DMS53 treated with DMSO at 0.1 percent for 48 hours (cell line): ENCODE measurements around the gene ZNF672.
"Not testable (repeated sequence)": the region's sequence is repeated elsewhere in the genome, so short reads cannot be mapped to it uniquely, and the experiment has no call there.

Experiments
- DNase-seq: peaks from one replicate; lab custom pipeline; 2025; ENCODE audit not compliant: unreplicated experiment; lab: John Stamatoyannopoulos, UW

ZNF672 gene

DNA sequence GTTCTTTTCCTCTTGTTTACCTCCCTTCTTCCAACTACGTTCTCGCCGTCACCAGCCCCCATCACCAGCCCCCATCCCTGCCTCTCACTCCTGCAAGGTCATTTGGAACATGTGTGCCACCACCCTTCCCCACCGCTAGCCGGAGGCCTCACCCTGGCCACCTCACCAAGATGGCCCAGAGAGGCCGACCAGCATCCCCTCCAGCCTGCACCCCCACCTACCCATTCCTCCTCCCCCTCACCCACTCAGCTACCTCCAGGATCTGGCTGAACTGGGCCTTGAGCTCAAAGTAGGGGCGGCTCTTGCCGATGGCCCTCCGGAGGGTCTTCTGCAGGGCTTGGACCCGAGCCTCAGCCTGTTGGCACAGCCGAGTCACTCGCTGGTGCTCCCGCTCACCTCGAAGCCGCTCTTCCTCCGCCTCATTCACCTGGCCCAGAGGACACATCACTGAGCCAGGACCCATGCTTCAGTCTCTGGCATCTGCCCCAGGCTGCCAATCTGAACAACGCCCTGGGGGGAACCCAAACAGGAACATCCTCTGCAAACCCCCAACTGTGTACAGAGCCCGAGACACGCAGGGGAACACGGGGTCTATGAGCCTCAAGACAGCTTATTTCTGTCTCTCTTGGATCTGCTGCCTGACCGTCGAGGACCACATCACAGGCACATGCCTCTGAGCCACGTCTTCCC is 25.1 kb upstream of the ZNF672 start:
- DNase-seq = no peak

- DNase-seq = no peak
Observed at GRCh38 chr1:248813546-248813945, 24.5 kb upstream of the ZNF672 start.

- DNase-seq = no peak
Observed at GRCh38 chr1:248814351-248814750, 23.7 kb upstream of the ZNF672 start.

DNA sequence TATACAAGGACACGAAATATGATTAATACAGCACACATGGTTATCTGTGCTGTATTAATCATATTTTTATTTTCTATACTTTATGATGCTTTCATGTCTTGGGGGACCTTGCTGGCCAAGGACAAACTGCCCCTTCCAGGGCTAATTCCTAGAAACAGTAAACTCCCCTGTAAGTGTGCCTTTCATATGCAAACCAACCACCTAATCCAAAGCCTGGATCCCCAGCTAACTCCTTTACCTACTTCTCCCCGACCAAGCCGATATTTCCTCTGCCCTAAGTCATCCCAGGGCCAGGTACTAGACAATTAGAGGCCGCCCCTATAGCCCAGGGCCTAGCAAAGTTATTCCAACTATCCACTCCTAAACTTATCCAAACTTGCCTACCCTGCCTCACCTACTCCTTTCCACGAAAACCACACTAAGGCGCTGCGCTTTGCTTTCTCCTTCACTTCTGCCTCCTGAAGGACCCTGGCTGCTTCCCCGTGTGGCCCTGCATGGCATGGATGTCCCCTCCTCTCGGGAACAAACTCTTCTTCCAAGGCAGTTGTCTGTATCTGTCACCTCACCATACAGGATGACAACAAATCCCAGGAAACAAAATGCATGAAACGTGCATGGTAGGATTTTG is 22.5 kb upstream of the ZNF672 start:
- no peak for DNase-seq

- DNase-seq = no peak
Observed at GRCh38 chr1:248816042-248816851, 21.8 kb upstream of the ZNF672 start.

GRCh38 chr1:248817065-248817464 is 21.0 kb upstream of the ZNF672 start:
- no peak for DNase-seq

GRCh38 chr1:248818505-248819374 is 19.3 kb upstream of the ZNF672 start:
- no peak for DNase-seq

DNA sequence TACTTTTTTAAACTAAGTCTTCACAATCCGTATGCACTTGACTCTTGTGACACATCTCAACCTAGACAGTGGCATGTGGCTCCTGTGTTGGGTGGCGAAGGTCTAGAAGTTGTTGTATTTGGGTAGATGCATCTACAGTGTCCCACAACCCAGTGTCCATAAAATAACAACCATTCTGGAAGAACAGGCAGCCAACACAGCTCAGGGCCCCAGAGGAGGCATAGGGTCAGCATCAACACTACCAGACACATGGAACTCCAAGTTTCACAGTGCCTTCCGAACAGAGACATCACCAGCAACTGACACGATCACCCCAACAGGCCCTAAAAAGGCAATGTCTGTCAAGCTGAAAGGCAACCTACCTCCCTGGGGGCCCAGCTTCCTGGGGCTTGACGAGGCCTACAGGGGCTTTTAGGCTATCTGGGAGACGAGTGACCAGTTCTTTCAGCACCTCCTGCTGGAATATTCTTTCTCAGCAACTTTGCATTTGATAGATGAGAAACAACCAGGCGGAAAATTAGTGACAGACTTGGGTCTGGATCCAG is 17.9 kb upstream of the ZNF672 start:
- no peak for DNase-seq

- DNase-seq = no peak
Observed at GRCh38 chr1:248821101-248821500, 16.9 kb upstream of the ZNF672 start.

- no peak for DNase-seq
Observed at GRCh38 chr1:248821641-248822040, 16.4 kb upstream of the ZNF672 start.

- DNase-seq = no peak
Observed at GRCh38 chr1:248822148-248823032, 15.6 kb upstream of the ZNF672 start.

DNA sequence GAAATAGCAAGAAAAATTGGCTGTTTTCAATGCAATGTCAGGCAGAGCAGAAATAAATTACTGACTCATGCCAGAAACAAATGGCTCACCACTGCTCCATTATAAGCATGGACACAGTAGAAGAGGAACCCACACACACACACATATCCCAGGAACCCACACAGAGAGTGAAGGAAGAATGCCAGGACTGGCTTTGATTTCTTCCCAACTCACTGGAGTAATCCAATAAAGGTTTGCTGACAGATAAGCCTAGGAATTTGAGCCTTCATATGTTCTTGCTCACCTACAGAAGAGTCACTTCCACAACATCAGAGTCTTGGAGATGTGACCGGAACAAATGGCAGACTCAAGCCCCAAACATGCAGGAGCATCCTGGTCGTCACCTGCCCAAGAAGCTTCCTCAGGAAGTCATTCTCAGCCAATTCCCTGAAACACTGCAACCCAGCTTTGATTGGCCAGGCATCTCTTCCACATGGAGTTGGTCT is 14.5 kb upstream of the ZNF672 start:
- no peak for DNase-seq

DNA sequence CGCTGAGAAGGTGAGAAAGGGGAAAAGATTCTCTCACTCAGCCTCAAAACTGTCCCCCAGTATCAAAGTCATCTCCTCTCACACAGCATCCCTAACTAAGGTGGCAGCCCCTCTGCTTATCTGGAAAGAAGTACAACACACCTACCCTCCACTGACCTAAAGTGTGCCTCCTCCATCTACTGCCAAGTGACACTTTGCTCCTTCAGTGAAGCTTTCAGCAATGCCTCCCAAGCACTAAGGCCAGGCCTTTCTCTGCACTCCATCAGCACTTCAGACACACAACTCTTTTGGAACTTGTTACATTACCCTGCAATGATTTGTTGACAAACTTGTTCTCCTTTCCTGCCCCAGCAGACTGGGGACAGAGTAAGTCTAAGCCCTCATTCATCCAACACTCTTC is 13.7 kb upstream of the ZNF672 start:
- no peak for DNase-seq

- no peak for DNase-seq
Observed at GRCh38 chr1:248824701-248825100, 13.3 kb upstream of the ZNF672 start.

GRCh38 chr1:248825136-248825535 is 12.9 kb upstream of the ZNF672 start:
- no peak for DNase-seq

DNA sequence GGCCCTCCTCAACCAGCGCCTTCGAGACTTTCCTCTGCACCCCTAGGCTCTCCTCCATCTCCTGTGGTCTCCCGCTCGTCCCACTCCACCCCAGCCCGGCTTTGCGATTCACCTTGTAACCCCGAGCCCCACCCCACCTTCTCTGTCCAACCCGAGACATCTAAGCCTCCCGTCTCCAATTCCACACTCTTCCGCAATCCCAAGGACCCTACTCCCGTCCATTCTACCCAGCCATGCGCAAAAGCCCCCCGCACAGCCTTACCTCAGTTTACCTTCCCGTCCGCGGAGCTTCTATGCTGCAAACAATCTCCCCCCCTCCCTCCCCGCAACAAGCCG is 12.5 kb upstream of the ZNF672 start:
- DNase-seq = no peak

DNA sequence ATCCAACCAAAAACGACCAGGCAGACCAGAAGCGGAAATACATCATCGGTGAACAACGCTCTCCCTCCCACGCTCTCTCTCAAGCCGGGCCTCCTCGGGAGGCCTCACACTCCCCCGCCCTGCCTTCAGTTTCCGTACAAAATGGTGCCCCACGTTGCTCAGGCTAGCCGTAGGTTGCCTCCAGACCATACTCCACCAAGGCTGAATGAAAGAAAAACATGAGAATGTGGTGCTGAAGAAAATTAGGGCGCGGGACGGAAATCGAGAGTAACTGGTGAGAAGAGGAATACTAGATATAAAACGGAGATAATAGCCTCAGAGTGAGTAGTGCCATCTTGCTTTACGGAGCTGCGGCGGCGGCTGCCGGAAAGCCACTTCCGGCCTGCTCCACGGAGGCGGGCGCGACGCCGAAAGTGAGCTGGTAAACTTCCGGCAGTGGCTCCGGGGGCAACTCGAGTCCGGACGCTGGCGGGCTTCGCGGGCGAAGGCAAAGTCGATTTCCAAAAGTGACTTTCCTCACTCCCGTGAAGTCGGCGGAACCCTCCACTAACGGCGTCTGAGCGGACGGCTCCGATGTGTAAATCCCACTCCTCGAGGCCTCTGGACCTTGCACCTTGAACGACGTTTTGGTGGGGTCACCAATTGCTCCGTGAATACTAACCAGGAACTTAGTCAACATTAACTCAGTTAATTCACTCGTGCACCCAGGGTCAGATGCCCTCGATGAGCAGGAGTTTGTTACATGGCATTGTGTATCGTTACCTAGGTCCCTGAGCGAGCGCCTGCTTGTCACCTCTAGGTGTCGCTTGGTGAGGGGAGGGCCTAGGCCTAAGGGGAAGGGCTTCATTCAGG is 11.9 kb upstream of the ZNF672 start, which contains the start of gene SH3BP5L:
Gene SH3BP5L, minus strand, starts transcription at position 7 of the 852 bp plus-strand sequence. CDS start 980 bp downstream, outside the sequence.
- DNase-seq = peak; percentile 91

DNA sequence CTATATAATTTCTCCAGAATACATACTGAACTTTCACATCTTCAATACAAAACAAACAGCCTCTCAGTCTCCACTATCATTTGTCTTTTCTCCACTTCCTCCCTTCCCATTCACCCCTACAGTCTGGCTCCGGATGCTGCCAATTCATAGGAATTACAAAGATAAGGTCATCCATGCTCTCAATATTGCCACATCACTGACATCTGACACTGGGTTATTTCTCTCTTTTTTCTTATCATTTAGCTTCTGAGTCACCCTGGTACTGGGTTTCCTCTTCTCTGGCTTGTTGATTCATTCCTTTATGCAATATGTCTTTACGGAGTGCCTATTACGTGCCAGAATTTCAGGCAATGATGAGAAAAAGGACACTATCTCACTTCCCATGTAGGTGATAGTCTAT is 9.2 kb upstream of the ZNF672 start:
- no peak for DNase-seq

DNA sequence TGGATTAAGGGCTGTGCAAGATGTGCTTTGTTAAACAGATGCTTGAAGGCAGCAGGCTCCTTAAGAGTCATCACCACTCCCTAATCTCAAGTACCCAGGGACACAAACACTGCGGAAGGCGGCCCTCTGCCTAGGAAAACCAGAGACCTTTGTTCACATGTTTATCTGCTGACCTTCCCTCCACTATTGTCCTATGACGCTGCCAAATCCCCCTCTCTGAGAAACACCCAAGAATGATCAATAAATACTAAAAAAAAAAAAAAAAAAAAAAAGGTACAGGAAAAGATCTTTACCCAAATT is 7.4 kb upstream of the ZNF672 start:
- DNase-seq = not testable (repeated sequence)
